Glutamatergic neuron (in vitro differentiated cells): Measurements from ENCODE around the gene MDM4. TPM values are rescaled to one million over a fixed set of nuclear protein-coding genes. Genes with fewer than 3 reads are reported as not detected.

Source experiments
- DNase-seq: peaks from one replicate; pipeline ENCODE4 v3.0.0; 2022
- H3K27ac Mint-ChIP-seq: one replicate; pipeline ENCODE4 v1.8.0; 2020; ENCODE audit warnings: mild to moderate bottlenecking, mixed read lengths, inconsistent platforms; ENCODE audit not compliant: unreplicated experiment
- H3K27me3 Mint-ChIP-seq: one replicate; pipeline ENCODE4 v1.8.0; 2020; ENCODE audit warnings: mild to moderate bottlenecking, moderate library complexity, mixed read lengths, inconsistent platforms; ENCODE audit not compliant: unreplicated experiment
- H3K36me3 Mint-ChIP-seq: one replicate; pipeline ENCODE4 v1.8.0; 2020; ENCODE audit warnings: mild to moderate bottlenecking, mixed read lengths, inconsistent platforms; ENCODE audit not compliant: unreplicated experiment
- H3K4me1 Mint-ChIP-seq: one replicate; pipeline ENCODE4 v1.8.0; 2020; ENCODE audit warnings: mild to moderate bottlenecking, low read depth, mixed read lengths, inconsistent platforms; ENCODE audit not compliant: unreplicated experiment
- H3K4me3 Mint-ChIP-seq: one replicate; pipeline ENCODE4 v1.8.0; 2020; ENCODE audit warnings: mild to moderate bottlenecking, mixed read lengths, inconsistent platforms; ENCODE audit not compliant: unreplicated experiment
- H3K9me3 Mint-ChIP-seq: one replicate; pipeline ENCODE4 v1.8.0; 2020; ENCODE audit warnings: mild to moderate bottlenecking, moderate library complexity, mixed read lengths, inconsistent platforms; ENCODE audit not compliant: unreplicated experiment
- total RNA-seq: library from RNA; stranded (reverse); fragmentation: NEBNext Ultra II Directional; extraction: Animal tissue kit (Norgen Biotek cat#: 25700); gene quantifications from one replicate; pipeline ENCODE4 v1.2.1, GENCODE V29; 2021; ENCODE audit not compliant: unreplicated experiment
- TF ChIP-seq, protein P1 (sequence below): fragments of 200-600 bp; sonication (generic); IDR thresholded peaks from one replicate; pipeline ENCODE4 v1.5.0; 2021; ENCODE audit not compliant: partially characterized antibody, unreplicated experiment

The MDM4 gene
- total RNA-seq, 1 donor from 2014 or later, result 93.9 TPM

- Mint-ChIP-seq H3K27me3 (no peaks in the 10 kb centered on the region), H3K36me3 (no peaks in the 10 kb centered on the region), H3K4me3 (no peak overlapping the region)
Observed at GRCh38 chr1:204565617-204566582, 49.7 kb downstream of the MDM4 start.

GRCh38 chr1:204566583-204566955 lies 50.4 kb downstream of the MDM4 start:
- Mint-ChIP-seq H3K27ac (no peak overlapping the region), H3K36me3 (no peaks in the 10 kb centered on the region), H3K4me3 (no peak overlapping the region), H3K4me1 (peaks cover 27% of the 10 kb centered on the region), H3K27me3 (no peaks in the 10 kb centered on the region), H3K9me3 (peaks cover 3% of the 10 kb centered on the region)
- DNase-seq, result no peak
- TF ChIP-seq, protein P1, sequence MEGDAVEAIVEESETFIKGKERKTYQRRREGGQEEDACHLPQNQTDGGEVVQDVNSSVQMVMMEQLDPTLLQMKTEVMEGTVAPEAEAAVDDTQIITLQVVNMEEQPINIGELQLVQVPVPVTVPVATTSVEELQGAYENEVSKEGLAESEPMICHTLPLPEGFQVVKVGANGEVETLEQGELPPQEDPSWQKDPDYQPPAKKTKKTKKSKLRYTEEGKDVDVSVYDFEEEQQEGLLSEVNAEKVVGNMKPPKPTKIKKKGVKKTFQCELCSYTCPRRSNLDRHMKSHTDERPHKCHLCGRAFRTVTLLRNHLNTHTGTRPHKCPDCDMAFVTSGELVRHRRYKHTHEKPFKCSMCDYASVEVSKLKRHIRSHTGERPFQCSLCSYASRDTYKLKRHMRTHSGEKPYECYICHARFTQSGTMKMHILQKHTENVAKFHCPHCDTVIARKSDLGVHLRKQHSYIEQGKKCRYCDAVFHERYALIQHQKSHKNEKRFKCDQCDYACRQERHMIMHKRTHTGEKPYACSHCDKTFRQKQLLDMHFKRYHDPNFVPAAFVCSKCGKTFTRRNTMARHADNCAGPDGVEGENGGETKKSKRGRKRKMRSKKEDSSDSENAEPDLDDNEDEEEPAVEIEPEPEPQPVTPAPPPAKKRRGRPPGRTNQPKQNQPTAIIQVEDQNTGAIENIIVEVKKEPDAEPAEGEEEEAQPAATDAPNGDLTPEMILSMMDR, result no peak

More at GRCh38 chr1:204565617-204566582, 49.7 kb downstream of the MDM4 start:
- no peak overlapping the region for H3K27ac Mint-ChIP-seq
- TF ChIP-seq, protein P1, result peak; percentile 83
- H3K9me3 Mint-ChIP-seq, result peaks cover 3% of the 10 kb centered on the region
- peaks cover 28% of the 10 kb centered on the region for H3K4me1 Mint-ChIP-seq
- peak; percentile 46 for DNase-seq

GRCh38 chr1:204567071-204567470 lies 50.9 kb downstream of the MDM4 start:
- H3K27ac Mint-ChIP-seq, result no peak overlapping the region
- H3K9me3 Mint-ChIP-seq, result peaks cover 3% of the 10 kb centered on the region
- no peaks in the 10 kb centered on the region for H3K27me3 Mint-ChIP-seq
- H3K36me3 Mint-ChIP-seq, result no peaks in the 10 kb centered on the region
- no peak for DNase-seq
- no peak overlapping the region for H3K4me3 Mint-ChIP-seq
- TF ChIP-seq, protein P1, result no peak
- peaks cover 27% of the 10 kb centered on the region for H3K4me1 Mint-ChIP-seq

- Mint-ChIP-seq H3K36me3 (no peaks in the 10 kb centered on the region), H3K4me3 (no peak overlapping the region), H3K4me1 (peaks cover 35% of the 10 kb centered on the region)
Observed at GRCh38 chr1:204568576-204569315, 52.5 kb downstream of the MDM4 start.

More at GRCh38 chr1:204568576-204569315, 52.5 kb downstream of the MDM4 start:
- no peak for DNase-seq
- no peaks in the 10 kb centered on the region for H3K27me3 Mint-ChIP-seq
- TF ChIP-seq, protein P1, result no peak
- H3K9me3 Mint-ChIP-seq, result peaks cover 3% of the 10 kb centered on the region
- no peak overlapping the region for H3K27ac Mint-ChIP-seq
